HL-60 (cell line): ENCODE measurements around the gene PLXNB2.

Experiments
- CTCF ChIP-seq: IDR thresholded peaks from one replicate; pipeline ENCODE4 v1.5.1; 2011; ENCODE audit warnings: low read length, control low read depth, inconsistent platforms; ENCODE audit not compliant: insufficient read depth
- GABPA ChIP-seq: IDR thresholded peaks from 2 replicates; pipeline ENCODE4 v1.6.1; 2012; ENCODE audit warnings: low read depth
- POLR2AphosphoS5 ChIP-seq: IDR thresholded peaks from 2 replicates; pipeline ENCODE4 v1.6.1; 2012; ENCODE audit warnings: low read depth
- REST ChIP-seq: IDR thresholded peaks from 2 replicates; pipeline ENCODE4 v1.6.1; 2012; ENCODE audit warnings: low read depth; ENCODE audit not compliant: insufficient replicate concordance
- SPI1 ChIP-seq: IDR thresholded peaks from 2 replicates; pipeline ENCODE4 v1.6.1; 2012; ENCODE audit warnings: low read depth, mild to moderate bottlenecking, borderline replicate concordance

GRCh38 chr22:50228366-50228765, 79.1 kb downstream of the PLXNB2 start:
- TF ChIP-seq CTCF (no peak), REST (no peak), POLR2AphosphoS5 (no peak), GABPA (no peak), SPI1 (no peak)
